ENCODE data around the gene NR1H2.

GRCh38 chr19:50402544-50403301 is 26.5 kb downstream of the NR1H2 start:
- TF ChIP-seq, protein P1, sequence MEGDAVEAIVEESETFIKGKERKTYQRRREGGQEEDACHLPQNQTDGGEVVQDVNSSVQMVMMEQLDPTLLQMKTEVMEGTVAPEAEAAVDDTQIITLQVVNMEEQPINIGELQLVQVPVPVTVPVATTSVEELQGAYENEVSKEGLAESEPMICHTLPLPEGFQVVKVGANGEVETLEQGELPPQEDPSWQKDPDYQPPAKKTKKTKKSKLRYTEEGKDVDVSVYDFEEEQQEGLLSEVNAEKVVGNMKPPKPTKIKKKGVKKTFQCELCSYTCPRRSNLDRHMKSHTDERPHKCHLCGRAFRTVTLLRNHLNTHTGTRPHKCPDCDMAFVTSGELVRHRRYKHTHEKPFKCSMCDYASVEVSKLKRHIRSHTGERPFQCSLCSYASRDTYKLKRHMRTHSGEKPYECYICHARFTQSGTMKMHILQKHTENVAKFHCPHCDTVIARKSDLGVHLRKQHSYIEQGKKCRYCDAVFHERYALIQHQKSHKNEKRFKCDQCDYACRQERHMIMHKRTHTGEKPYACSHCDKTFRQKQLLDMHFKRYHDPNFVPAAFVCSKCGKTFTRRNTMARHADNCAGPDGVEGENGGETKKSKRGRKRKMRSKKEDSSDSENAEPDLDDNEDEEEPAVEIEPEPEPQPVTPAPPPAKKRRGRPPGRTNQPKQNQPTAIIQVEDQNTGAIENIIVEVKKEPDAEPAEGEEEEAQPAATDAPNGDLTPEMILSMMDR (IDR thresholded peaks at IDR 0.05), result no peak
- no peak for TF ChIP-seq POLR2A (IDR thresholded peaks at IDR 0.05)
